ENCODE measurements around the gene PRR36. TPM values are rescaled to one million over a fixed set of nuclear protein-coding genes. Genes with fewer than 3 reads are reported as not detected.

Gene PRR36
- total RNA-seq, 5 donors from 2014 or later (not counting 1 experiment from before 2014, with no cell fraction given): 0.28 to 0.85 (median 0.36) TPM

- ChIA-PET CTCF (interaction anchor here in 1 of 2 donors (0.8 kb wide), 1 partner anchor 49 kb away, joined by 3 read pairs; no protein-coding TSS in a partner anchor), POLR2A (interaction anchor here in 1 of 2 donors (0.6 kb wide), 1 partner anchor 56 kb away, joined by 4 read pairs; no protein-coding TSS in a partner anchor)
- Mint-ChIP-seq H3K4me3 (no peak overlapping the region), H3K9me3 (peaks cover 0 to 3% (median 3%) of the 10 kb centered on the region in 3 donors), H3K27ac (no peak overlapping the region), H3K27me3 (peaks cover 12 to 30% of the 10 kb centered on the region in 2 donors), H3K36me3 (no peaks in the 10 kb centered on the region), H3K4me1 (peaks cover 2 to 5% (median 3%) of the 10 kb centered on the region in 3 donors)
- Histone ChIP-seq H3K4me1 (ENCODE audit: control insufficient read depth in 1 of 2, extremely low read depth in 1 of 2, insufficient read depth in 2 of 2, low read length in 2 of 2) (peaks cover 0 to 2% of the 10 kb centered on the region in 2 experiments), H3K4me3 (ENCODE audit: control insufficient read depth in 1 of 2, extremely low read depth in 1 of 2, low read length in 1 of 2) (no peak overlapping the region), H3K36me3 (ENCODE audit: control insufficient read depth in 2 of 2, extremely low read depth in 1 of 2, insufficient read depth in 1 of 2, low read length in 1 of 2) (no peaks in the 10 kb centered on the region), H3K9me3 (no peaks in the 10 kb centered on the region), H3K27me3 (replicated peaks in 1 of 2; ENCODE audit: control insufficient read depth in 2 of 2, extremely low read depth in 1 of 2, insufficient read depth in 2 of 2, low read length in 1 of 2) (peaks cover 0 to 16% of the 10 kb centered on the region in 2 experiments), H3K27ac (ENCODE audit: low read length) (no peak overlapping the region)
- WGBS (ENCODE audit: insufficient coverage): no CpG with 5 or more reads among the region's 3 CpGs
- DNase-seq: no peak
- no peak for ATAC-seq (replicated peaks in 1 of 4)
These were observed 53.6 kb downstream of the PRR36 start for GRCh38 chr19:7820588-7820987.

- Mint-ChIP-seq H3K4me3 (no peak overlapping the region), H3K27ac (no peak overlapping the region)
These were observed 54.9 kb downstream of the PRR36 start for GRCh38 chr19:7819337-7819736.

GRCh38 chr19:7818806-7819205 lies 55.4 kb downstream of the PRR36 start:
- no peak overlapping the region for H3K27ac Mint-ChIP-seq
- no peaks in the 10 kb centered on the region for H3K36me3 Mint-ChIP-seq
- ChIA-PET CTCF (no interaction called here), POLR2A (interaction anchor here in 1 of 2 donors (0.6 kb wide), 1 partner anchor 19 kb away, joined by 8 read pairs; no protein-coding TSS in a partner anchor)
- H3K4me1 ChIP-seq (ENCODE audit: control insufficient read depth in 1 of 2, extremely low read depth in 1 of 2, insufficient read depth in 2 of 2, low read length in 2 of 2): peaks cover 3 to 16% of the 10 kb centered on the region in 2 experiments
- DNase-seq: no peak
- no peak for ATAC-seq (replicated peaks in 1 of 4)
- peaks cover 12 to 30% of the 10 kb centered on the region in 2 donors for H3K27me3 Mint-ChIP-seq
- H3K4me1 Mint-ChIP-seq: peaks cover 13 to 19% (median 16%) of the 10 kb centered on the region in 3 donors
- WGBS (ENCODE audit: insufficient coverage): 100% methylated on average over 2 of the region's 2 CpGs
- no peak overlapping the region for H3K4me3 ChIP-seq (ENCODE audit: control insufficient read depth in 1 of 2, extremely low read depth in 1 of 2, low read length in 1 of 2)
- H3K9me3 ChIP-seq: no peaks in the 10 kb centered on the region
- no peak overlapping the region for H3K27ac ChIP-seq (ENCODE audit: low read length)
- no peak overlapping the region for H3K4me3 Mint-ChIP-seq
- peaks cover 0 to 3% (median 3%) of the 10 kb centered on the region in 3 donors for H3K9me3 Mint-ChIP-seq
- no peaks in the 10 kb centered on the region for H3K36me3 ChIP-seq (ENCODE audit: control insufficient read depth in 2 of 2, extremely low read depth in 1 of 2, insufficient read depth in 1 of 2, low read length in 1 of 2)
- peaks cover 0 to 16% of the 10 kb centered on the region in 2 experiments for H3K27me3 ChIP-seq (replicated peaks in 1 of 2; ENCODE audit: control insufficient read depth in 2 of 2, extremely low read depth in 1 of 2, insufficient read depth in 2 of 2, low read length in 1 of 2)

More at GRCh38 chr19:7819337-7819736, 54.9 kb downstream of the PRR36 start:
- ATAC-seq (replicated peaks in 1 of 4): no peak
- POLR2A ChIA-PET: interaction anchor here in 1 of 2 donors (0.6 kb wide), 1 partner anchor 20 kb away, joined by 8 read pairs; no protein-coding TSS in a partner anchor
- H3K4me3 ChIP-seq (ENCODE audit: control insufficient read depth in 1 of 2, extremely low read depth in 1 of 2, low read length in 1 of 2): no peak overlapping the region
- peaks cover 3 to 15% of the 10 kb centered on the region in 2 experiments for H3K4me1 ChIP-seq (ENCODE audit: control insufficient read depth in 1 of 2, extremely low read depth in 1 of 2, insufficient read depth in 2 of 2, low read length in 2 of 2)
- DNase-seq: no peak
- no peaks in the 10 kb centered on the region for H3K36me3 ChIP-seq (ENCODE audit: control insufficient read depth in 2 of 2, extremely low read depth in 1 of 2, insufficient read depth in 1 of 2, low read length in 1 of 2)
- CTCF ChIA-PET: no interaction called here
- no peaks in the 10 kb centered on the region for H3K9me3 ChIP-seq
- peaks cover 0 to 16% of the 10 kb centered on the region in 2 experiments for H3K27me3 ChIP-seq (replicated peaks in 1 of 2; ENCODE audit: control insufficient read depth in 2 of 2, extremely low read depth in 1 of 2, insufficient read depth in 2 of 2, low read length in 1 of 2)
- Mint-ChIP-seq H3K9me3 (peaks cover 0 to 3% (median 3%) of the 10 kb centered on the region in 3 donors), H3K4me1 (peaks cover 13 to 17% (median 16%) of the 10 kb centered on the region in 3 donors), H3K36me3 (no peaks in the 10 kb centered on the region), H3K27me3 (peaks cover 12 to 30% of the 10 kb centered on the region in 2 donors)
- no peak overlapping the region for H3K27ac ChIP-seq (ENCODE audit: low read length)
- WGBS (ENCODE audit: insufficient coverage): no CpG with 5 or more reads among the region's 2 CpGs

Other genes with a start within 250 kb of the PRR36 start
- 10 to 100 TPM; 59.9 to 82.6 (median 78.1) TPM for gene XAB2, start 244.8 kb downstream of the PRR36 start, total RNA-seq
- gene PET100, start 244.6 kb downstream of the PRR36 start, total RNA-seq: 100 to 1,000 TPM; 105 to 139 (median 110) TPM
- gene PCP2, start 240.7 kb downstream of the PRR36 start, total RNA-seq: 1 to 10 TPM; 1.6 to 8.9 (median 5.9) TPM
- 100 to 1,000 TPM; 185 to 229 (median 228) TPM for gene STXBP2, start 237.3 kb downstream of the PRR36 start, total RNA-seq
- 1 to 10 TPM in 1 of 5 donors, not detected in 4; 1.6 TPM for gene RETN, start 205.3 kb downstream of the PRR36 start, total RNA-seq
- under 1 TPM in 1 of 5 donors, not detected in 4; 0.26 TPM for gene MCEMP1, start 197.3 kb downstream of the PRR36 start, total RNA-seq
- gene TRAPPC5, start 193.6 kb downstream of the PRR36 start, total RNA-seq: 10 to 100 TPM; 39.2 to 75.3 (median 69.4) TPM
- 1 to 10 TPM in 3 of 5 donors, under 1 TPM in 2; 0.90 to 2.5 (median 1.2) TPM for gene FCER2, start 172.3 kb downstream of the PRR36 start, total RNA-seq
- gene CLEC4G, start 142.3 kb downstream of the PRR36 start, total RNA-seq: not detected
- gene CD209, start 126.9 kb downstream of the PRR36 start, total RNA-seq: under 1 TPM in 1 of 5 donors, not detected in 4; 0.07 TPM
- gene CLEC4M, start 111.1 kb downstream of the PRR36 start, total RNA-seq: under 1 TPM in 2 of 5 donors, not detected in 3; 0.20 to 0.30 TPM
- 10 to 100 TPM in 4 of 5 donors, 1 to 10 TPM in 1; 9.6 to 15.1 (median 13.7) TPM for gene EVI5L, start 44.2 kb downstream of the PRR36 start, total RNA-seq
- gene LRRC8E, start 14.1 kb upstream of the PRR36 start, total RNA-seq: under 1 TPM in 1 of 5 donors, not detected in 4; 0.06 TPM
- 10 to 100 TPM; 68.1 to 93.1 (median 73.5) TPM for gene MAP2K7, start 29.5 kb upstream of the PRR36 start, total RNA-seq
- 1 to 10 TPM in 3 of 5 donors, under 1 TPM in 2; 0.76 to 4.5 (median 1.3) TPM for gene TGFBR3L, start 40.4 kb upstream of the PRR36 start, total RNA-seq
- 10 to 100 TPM in 4 of 5 donors, 1 to 10 TPM in 1; 9.0 to 22.9 (median 18.6) TPM for gene SNAPC2, start 45.9 kb upstream of the PRR36 start, total RNA-seq
- under 1 TPM in 4 of 5 donors, not detected in 1; 0.19 to 0.47 (median 0.30) TPM for gene CTXN1, start 51.7 kb upstream of the PRR36 start, total RNA-seq
- gene TIMM44, start 69.3 kb upstream of the PRR36 start, total RNA-seq: 10 to 100 TPM; 72.7 to 99.4 (median 90.3) TPM
- gene ELAVL1, start 131.3 kb upstream of the PRR36 start, total RNA-seq: 10 to 100 TPM; 33.6 to 62.1 (median 57.1) TPM
- 1 to 10 TPM in 1 of 5 donors, not detected in 4; 1.4 TPM for gene CCL25, start 178.4 kb upstream of the PRR36 start, total RNA-seq

All from T-cell (primary cell).